Lung (tissue), 12 donors: Measurements from ENCODE around the gene LCE2C. TPM values are rescaled to one million over a fixed set of nuclear protein-coding genes. Genes with fewer than 3 reads are reported as not detected.
"Not testable (repeated sequence)": the region's sequence is repeated elsewhere in the genome, so short reads cannot be mapped to it uniquely, and the experiment has no call there.

Experiments
- ATAC-seq: fragments of 200-7000 bp; cut with Tn5 transposase; one replicate; pipeline ENCODE4 v1.9.1; 2020; ENCODE audit warnings: moderate number of reproducible peaks; ENCODE audit not compliant: insufficient read depth, low FRiP score
- DNase-seq, 3 donors: peaks; one replicate each; pipeline ENCODE4 v3.0.0-alpha.2; 2013 to 2017
- H3K27ac ChIP-seq, 2 donors: one replicate each; pipeline ENCODE4 v1.5.1; 2013; ENCODE audit warnings: mild to moderate bottlenecking in 2 of 2, moderate library complexity in 2 of 2, control low read depth in 1 of 2, inconsistent platforms in 1 of 2, low read depth in 1 of 2, low read length in 1 of 2
- H3K27me3 ChIP-seq, 3 donors: one replicate each; pipeline ENCODE4 v1.5.1; 2013; ENCODE audit warnings: low read length in 2 of 3; ENCODE audit not compliant: control insufficient read depth in 3 of 3, insufficient read depth in 3 of 3
- H3K36me3 ChIP-seq, 4 donors: one replicate each; pipeline ENCODE4 v1.5.1; 2013; ENCODE audit warnings: low read length in 4 of 4, mild to moderate bottlenecking in 1 of 4, moderate library complexity in 1 of 4; ENCODE audit not compliant: control insufficient read depth in 4 of 4, insufficient read depth in 4 of 4
- H3K4me1 ChIP-seq, 5 donors: one replicate each; pipeline ENCODE4 v1.5.1; 2013; ENCODE audit warnings: low read length in 5 of 5, mild to moderate bottlenecking in 2 of 5, moderate library complexity in 1 of 5; ENCODE audit not compliant: control insufficient read depth in 5 of 5, insufficient read depth in 5 of 5
- H3K4me3 ChIP-seq: one replicate; pipeline ENCODE4 v1.5.1; 2013; ENCODE audit warnings: mild to moderate bottlenecking, control low read depth, moderate library complexity
- H3K9ac ChIP-seq, 2 donors: one replicate each; pipeline ENCODE4 v1.5.1; 2013; ENCODE audit warnings: low read length in 2 of 2, control low read depth in 1 of 2; ENCODE audit not compliant: insufficient read depth in 1 of 2
- H3K9me3 ChIP-seq, 4 donors: one replicate each; pipeline ENCODE4 v1.5.1; 2013; ENCODE audit warnings: low read length in 3 of 4, mild to moderate bottlenecking in 1 of 4, moderate library complexity in 1 of 4; ENCODE audit not compliant: control insufficient read depth in 4 of 4, insufficient read depth in 3 of 4
- WGBS, 2 donors: extraction: QIAGEN DNeasy Blood & Tissue Kit; methylation state at CpG; one replicate each; pipeline ENCODE4 v1.1.7; 2013; 5-methylcytosine and 5-hydroxymethylcytosine counted together
- polyA plus RNA-seq, 2 donors: library from polyadenylated mRNA; stranded (reverse); fragments of 200-250 nt; gene quantifications; one replicate each; pipeline ENCODE4 v1.2.1, GENCODE V29; 2013
- total RNA-seq, 2 donors: library from RNA; depleted of rRNA in 1 of 2; stranded (reverse); fragments of >200 nt in 1 of 2; gene quantifications; one replicate each; pipeline ENCODE4 v1.2.1, GENCODE V29; 2014 to 2021
- TF ChIP-seq, protein P1 (sequence below): IDR thresholded peaks from 2 replicates; pipeline ENCODE4 v1.5.1; 2012; ENCODE audit warnings: mild to moderate bottlenecking; ENCODE audit errors: control extremely low read depth, extremely low read depth
- donor health status: control.
- donor health status: control.
- donor health status: Bipolar disorder and iron deficiency.
- donor health status: healthy.
- donor health status: DM: yes; HTN: yes; CAD: no.

The LCE2C gene
- total and polyA plus RNA-seq, 4 donors, result not detected

DNA sequence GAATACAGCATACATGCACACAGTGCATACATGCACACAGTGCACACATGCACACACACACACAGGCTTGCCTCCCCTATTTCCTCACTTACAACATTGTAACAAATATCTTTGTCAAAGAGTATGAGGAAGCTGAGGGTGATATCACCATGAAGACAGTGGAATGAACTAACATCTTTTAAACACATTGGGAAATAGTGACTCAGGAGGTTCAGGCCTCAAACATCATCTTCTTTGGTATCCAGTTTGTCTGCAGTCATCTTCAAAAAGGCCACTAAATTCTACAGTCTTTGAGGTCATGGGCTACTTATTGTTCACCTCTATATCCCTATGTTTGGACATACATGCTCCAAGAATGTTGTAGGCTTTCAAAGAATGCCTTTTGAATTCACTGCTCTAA lies 8.8 kb downstream of the LCE2C start:
- H3K9me3 ChIP-seq, result peaks cover 0 to 4% (median 0%) of the 10 kb centered on the region in 4 donors
- TF ChIP-seq, protein P1, sequence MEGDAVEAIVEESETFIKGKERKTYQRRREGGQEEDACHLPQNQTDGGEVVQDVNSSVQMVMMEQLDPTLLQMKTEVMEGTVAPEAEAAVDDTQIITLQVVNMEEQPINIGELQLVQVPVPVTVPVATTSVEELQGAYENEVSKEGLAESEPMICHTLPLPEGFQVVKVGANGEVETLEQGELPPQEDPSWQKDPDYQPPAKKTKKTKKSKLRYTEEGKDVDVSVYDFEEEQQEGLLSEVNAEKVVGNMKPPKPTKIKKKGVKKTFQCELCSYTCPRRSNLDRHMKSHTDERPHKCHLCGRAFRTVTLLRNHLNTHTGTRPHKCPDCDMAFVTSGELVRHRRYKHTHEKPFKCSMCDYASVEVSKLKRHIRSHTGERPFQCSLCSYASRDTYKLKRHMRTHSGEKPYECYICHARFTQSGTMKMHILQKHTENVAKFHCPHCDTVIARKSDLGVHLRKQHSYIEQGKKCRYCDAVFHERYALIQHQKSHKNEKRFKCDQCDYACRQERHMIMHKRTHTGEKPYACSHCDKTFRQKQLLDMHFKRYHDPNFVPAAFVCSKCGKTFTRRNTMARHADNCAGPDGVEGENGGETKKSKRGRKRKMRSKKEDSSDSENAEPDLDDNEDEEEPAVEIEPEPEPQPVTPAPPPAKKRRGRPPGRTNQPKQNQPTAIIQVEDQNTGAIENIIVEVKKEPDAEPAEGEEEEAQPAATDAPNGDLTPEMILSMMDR, result no peak
- ATAC-seq (no peak), DNase-seq (no peak)
- no peak overlapping the region for H3K4me3 ChIP-seq
- no peak overlapping the region for H3K27ac ChIP-seq
- no peaks in the 10 kb centered on the region for H3K36me3 ChIP-seq
- no peak overlapping the region for H3K9ac ChIP-seq
- H3K27me3 ChIP-seq, result no peaks in the 10 kb centered on the region
- H3K4me1 ChIP-seq, result no peaks in the 10 kb centered on the region

DNA sequence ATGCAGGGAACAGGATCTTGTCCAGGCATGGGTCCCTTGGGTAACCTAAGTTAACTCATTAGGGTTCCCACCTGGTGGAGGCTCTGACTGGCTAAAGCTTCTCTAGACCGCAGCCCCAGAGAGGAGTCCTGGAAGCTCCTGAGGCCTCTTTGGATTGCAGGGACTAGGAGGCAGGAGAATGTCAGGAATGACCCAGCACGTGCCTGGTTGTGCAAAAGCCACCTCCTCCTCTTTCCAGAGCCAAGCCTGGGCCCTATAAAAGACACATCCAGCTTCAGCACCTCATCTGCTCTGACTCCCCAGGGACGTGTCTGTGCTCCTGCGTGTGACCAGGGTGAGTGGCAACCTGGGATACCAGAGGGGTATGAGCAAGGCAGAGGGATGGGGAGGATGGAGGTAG lies 10.7 kb downstream of the LCE2C start, which contains the start of gene LCE2B:
Gene LCE2B (plus strand): TSS at position 301 of the 400 bp plus-strand sequence. CDS start 721 bp downstream, outside the sequence.
- WGBS, 2 donors, result 69 to 72% methylated on average over 2 to 4 of the region's 4 CpGs
- H3K9ac ChIP-seq, DNase-seq, H3K4me1 ChIP-seq, H3K27me3 ChIP-seq, H3K36me3 ChIP-seq, ATAC-seq, H3K9me3 ChIP-seq, H3K4me3 ChIP-seq, H3K27ac ChIP-seq: not testable (repeated sequence)

DNA sequence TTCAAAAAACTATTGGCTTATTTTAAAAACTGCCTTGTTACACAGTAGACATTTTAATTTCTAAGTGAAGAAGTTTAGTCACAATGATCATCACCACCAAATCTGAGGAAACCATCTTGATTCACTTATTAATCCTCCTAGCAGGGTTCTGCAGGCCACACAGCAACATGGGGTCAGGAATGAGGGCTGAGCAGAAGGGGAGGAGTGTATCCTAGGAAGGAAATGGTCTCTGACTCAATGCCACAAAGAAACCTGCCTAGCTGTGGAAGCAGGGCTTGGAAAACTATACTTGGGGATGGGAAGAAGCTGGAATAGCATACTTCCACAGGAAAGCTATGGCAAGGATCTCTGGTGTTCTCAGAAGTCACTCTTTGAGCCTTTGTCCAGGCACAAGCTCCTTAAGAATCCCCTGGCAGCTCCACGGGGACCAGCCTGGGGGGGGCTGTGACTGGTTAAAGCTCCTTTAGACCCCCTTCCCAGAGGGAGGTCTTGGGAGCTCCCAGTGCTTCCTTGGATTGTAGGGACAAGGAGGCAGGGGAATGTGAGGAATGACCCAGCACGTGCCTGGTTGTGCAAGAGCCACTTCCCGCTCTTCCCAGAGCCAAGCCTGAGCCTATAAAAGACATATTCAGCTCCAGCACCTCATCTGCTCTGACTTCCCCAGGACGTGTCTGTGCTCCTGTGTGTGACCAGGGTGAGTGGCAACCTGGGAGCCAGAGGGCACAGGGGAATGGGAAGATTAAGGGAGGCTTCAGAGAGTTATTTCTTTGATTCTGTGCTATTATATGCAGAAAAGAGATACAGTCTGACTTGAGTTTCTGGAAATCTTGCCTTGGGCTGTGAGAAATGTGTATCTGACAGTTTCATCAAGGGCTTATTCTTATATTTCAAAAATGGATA lies 22.9 kb downstream of the LCE2C start, which contains the start of gene LCE2A:
Gene LCE2A (plus strand): TSS at position 645 of the 900 bp plus-strand sequence. CDS start 557 bp downstream, outside the sequence.
- WGBS, 2 donors, result 42 to 65% methylated on average over 4 of the region's 4 CpGs

DNA sequence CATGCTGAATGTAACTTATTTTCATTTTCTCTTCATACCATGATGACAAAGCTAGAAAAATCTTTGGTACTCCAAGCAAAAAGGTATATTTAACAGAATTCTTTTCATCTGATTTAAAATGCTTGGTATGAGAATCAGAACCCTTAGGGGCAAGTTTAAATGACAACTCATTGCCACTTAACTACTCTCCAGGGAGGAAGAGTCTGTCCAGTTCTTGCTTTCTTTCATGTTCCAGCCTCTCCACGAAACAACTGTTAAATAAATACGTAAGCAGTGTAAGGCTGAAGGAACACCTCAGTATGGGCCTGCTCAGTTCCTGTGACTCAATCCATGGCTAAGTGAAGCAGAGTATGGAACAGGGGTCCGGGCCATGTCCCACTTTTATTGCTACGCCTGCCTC lies 24.7 kb downstream of the LCE2C start:
- DNase-seq, result no peak
- TF ChIP-seq, protein P1, result no peak
- no peaks in the 10 kb centered on the region for H3K36me3 ChIP-seq
- 78 to 83% methylated on average over 4 of the region's 4 CpGs for WGBS, 2 donors
- no peak overlapping the region for H3K4me3 ChIP-seq
- H3K27me3 ChIP-seq, result no peaks in the 10 kb centered on the region
- H3K27ac ChIP-seq, result no peak overlapping the region
- ATAC-seq, result no peak
- H3K9ac ChIP-seq, result no peak overlapping the region
- peaks cover 0 to 2% (median under 1%) of the 10 kb centered on the region in 4 donors for H3K9me3 ChIP-seq
- no peaks in the 10 kb centered on the region for H3K4me1 ChIP-seq

More for the DNA sequence above, 22.9 kb downstream of the LCE2C start, which contains the start of gene LCE2A:
- no peak within 1 kb of the TSS for H3K9ac ChIP-seq
- peaks cover 0 to 2% (median under 1%) of the 10 kb centered on the region in 4 donors for H3K9me3 ChIP-seq
- H3K36me3 ChIP-seq, result no peaks in the 10 kb centered on the region
- no peak within 1 kb of the TSS for H3K4me3 ChIP-seq
- no peak for DNase-seq
- no peaks in the 10 kb centered on the region for H3K27me3 ChIP-seq
- no peak for ATAC-seq
- H3K27ac ChIP-seq, result no peak within 1 kb of the TSS
- no peaks in the 10 kb centered on the region for H3K4me1 ChIP-seq
- TF ChIP-seq, protein P1, result no peak
